Tibial artery (tissue), 4 donors: ENCODE measurements around the gene MST1.

Experiments
- DNase-seq, 2 donors: peaks; one replicate each; pipeline ENCODE4 v3.0.0-alpha.2; 2019
- H3K27ac ChIP-seq, 2 donors: fragments of 200-600 bp; sonication (generic) in 1 of 2; 1 replicate in 1 of 2; 2 replicates in 1 of 2; pipeline ENCODE4 v1.5.1; 2018 to 2019; ENCODE audit warnings: mild to moderate bottlenecking in 1 of 2
- H3K27me3 ChIP-seq, 2 donors: fragments of 200-600 bp; sonication (generic) in 1 of 2; one replicate each; pipeline versions ENCODE4 v1.5.1 to v1.6.0; 2016 to 2019
- H3K36me3 ChIP-seq, 3 donors: fragments of 200-600 bp; sonication (generic) in 2 of 3; one replicate each; pipeline ENCODE4 v1.5.1; 2016 to 2019; ENCODE audit warnings: mild to moderate bottlenecking in 2 of 3
- H3K4me1 ChIP-seq, 4 donors: fragments of 200-600 bp; sonication (generic) in 2 of 4; 1 replicate in 3 of 4; 2 replicates in 1 of 4; pipeline ENCODE4 v1.5.1; 2016 to 2019
- H3K4me3 ChIP-seq, 2 donors: fragments of 200-600 bp; sonication (generic) in 1 of 2; 1 replicate in 1 of 2; 2 replicates in 1 of 2; pipeline ENCODE4 v1.5.1; 2018 to 2019; ENCODE audit warnings: mild to moderate bottlenecking in 2 of 2
- H3K9me3 ChIP-seq, 3 donors: fragments of 200-600 bp; sonication (generic) in 1 of 3; one replicate each; pipeline ENCODE4 v1.5.1; 2016 to 2019
- CTCF ChIP-seq, 2 experiments: fragments of 200-600 bp in 1 of 2; fragments of 450-650 bp in 1 of 2; IDR thresholded peaks; one replicate each; pipeline ENCODE4 v1.5.1; 2017 to 2019; ENCODE audit warnings: antibody characterized with exemption in 2 of 2, mild to moderate bottlenecking in 1 of 2, moderate library complexity in 1 of 2
- intact Hi-C: fragments of 100-400 bp; cut with DNase I; formaldehyde crosslinking; loops from one replicate; pipeline ENCODE4 v1.15.0; 2023; ENCODE audit warnings: low total_unique reads

Gene MST1

GRCh38 chr3:49717211-49717958, 28.1 kb upstream of the MST1 start:
- Histone ChIP-seq H3K4me1 (peaks cover 0 to 24% (median 19%) of the 10 kb centered on the region in 4 donors), H3K27ac (no peak overlapping the region), H3K4me3 (no peak overlapping the region), H3K27me3 (no peaks in the 10 kb centered on the region), H3K36me3 (peaks cover 6 to 64% (median 33%) of the 10 kb centered on the region in 3 donors), H3K9me3 (no peaks in the 10 kb centered on the region)
- intact Hi-C loops: no loop called here
- peak in 1 of 2 donors; percentile 62 for DNase-seq
- no peak for TF ChIP-seq CTCF (IDR thresholded peaks at IDR 0.05)

- Histone ChIP-seq H3K27me3 (no peaks in the 10 kb centered on the region), H3K4me3 (no peak overlapping the region), H3K9me3 (no peaks in the 10 kb centered on the region), H3K4me1 (peaks cover 0 to 19% (median 15%) of the 10 kb centered on the region in 4 donors), H3K36me3 (peaks cover 10 to 63% (median 27%) of the 10 kb centered on the region in 3 donors), H3K27ac (no peak overlapping the region)
- peak in 1 of 2 donors; percentile 38 for DNase-seq
- intact Hi-C loops: no loop called here
- TF ChIP-seq CTCF (IDR thresholded peaks at IDR 0.05): no peak
These were observed 27.5 kb upstream of the MST1 start for GRCh38 chr3:49716691-49717210.

GRCh38 chr3:49716169-49716568, 26.9 kb upstream of the MST1 start:
- H3K27me3 ChIP-seq: no peaks in the 10 kb centered on the region
- H3K9me3 ChIP-seq: no peaks in the 10 kb centered on the region
- H3K36me3 ChIP-seq: peaks cover 10 to 63% (median 23%) of the 10 kb centered on the region in 3 donors
- intact Hi-C loops: no loop called here
- DNase-seq: peak in 1 of 2 donors; percentile 55
- H3K4me3 ChIP-seq: no peak overlapping the region
- H3K4me1 ChIP-seq: peaks cover 0 to 19% (median 15%) of the 10 kb centered on the region in 4 donors
- H3K27ac ChIP-seq: no peak overlapping the region
- TF ChIP-seq CTCF (IDR thresholded peaks at IDR 0.05): no peak

- H3K4me1 ChIP-seq: peaks cover 0 to 19% (median 15%) of the 10 kb centered on the region in 4 donors
- intact Hi-C loops: no loop called here
- no peak overlapping the region for H3K4me3 ChIP-seq
- no peaks in the 10 kb centered on the region for H3K9me3 ChIP-seq
- no peaks in the 10 kb centered on the region for H3K27me3 ChIP-seq
- peaks cover 10 to 63% (median 17%) of the 10 kb centered on the region in 3 donors for H3K36me3 ChIP-seq
- no peak for TF ChIP-seq CTCF (IDR thresholded peaks at IDR 0.05)
- DNase-seq: peak in 1 of 2 donors; percentile 65
- H3K27ac ChIP-seq: no peak overlapping the region
These were observed 26.4 kb upstream of the MST1 start for GRCh38 chr3:49715611-49716121.

GRCh38 chr3:49714728-49715550, 25.7 kb upstream of the MST1 start:
- no peak for DNase-seq
- intact Hi-C loops: no loop called here
- Histone ChIP-seq H3K9me3 (no peaks in the 10 kb centered on the region), H3K4me3 (no peak overlapping the region), H3K4me1 (peaks cover 0 to 19% (median 13%) of the 10 kb centered on the region in 4 donors), H3K36me3 (peaks cover 10 to 63% (median 16%) of the 10 kb centered on the region in 3 donors), H3K27me3 (no peaks in the 10 kb centered on the region), H3K27ac (no peak overlapping the region)
- TF ChIP-seq CTCF (IDR thresholded peaks at IDR 0.05): no peak
